ENCODE data around the gene PARP3.

GRCh38 chr3:51963951-51964451 lies 21.8 kb downstream of the PARP3 start:
- TF ChIP-seq POLR2A (IDR thresholded peaks at IDR 0.05) = no peak
- no peak for TF ChIP-seq POLR2AphosphoS5 (IDR thresholded peaks at IDR 0.05)
